ENCODE data around the gene SLIT3.

DNA sequence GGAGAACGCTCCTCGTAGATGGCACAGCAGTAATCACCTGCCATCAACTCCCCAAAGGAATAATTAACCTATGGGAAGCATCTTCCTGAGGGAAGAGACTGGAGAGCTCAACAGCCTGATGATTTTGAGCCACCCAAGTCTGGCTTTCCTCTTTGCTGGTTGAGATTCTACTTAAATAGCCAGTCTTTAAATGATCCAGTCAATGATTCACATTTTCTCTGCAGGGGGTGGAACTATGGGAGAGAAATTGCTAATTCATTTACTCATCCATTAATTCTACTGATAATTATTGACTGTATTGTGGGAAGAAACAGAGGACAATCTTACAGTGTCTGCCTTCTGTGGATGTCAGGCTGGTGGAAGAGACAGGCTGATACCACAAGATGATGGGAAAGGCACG lies 366.8 kb downstream of the SLIT3 start:
- TF ChIP-seq, protein P1, sequence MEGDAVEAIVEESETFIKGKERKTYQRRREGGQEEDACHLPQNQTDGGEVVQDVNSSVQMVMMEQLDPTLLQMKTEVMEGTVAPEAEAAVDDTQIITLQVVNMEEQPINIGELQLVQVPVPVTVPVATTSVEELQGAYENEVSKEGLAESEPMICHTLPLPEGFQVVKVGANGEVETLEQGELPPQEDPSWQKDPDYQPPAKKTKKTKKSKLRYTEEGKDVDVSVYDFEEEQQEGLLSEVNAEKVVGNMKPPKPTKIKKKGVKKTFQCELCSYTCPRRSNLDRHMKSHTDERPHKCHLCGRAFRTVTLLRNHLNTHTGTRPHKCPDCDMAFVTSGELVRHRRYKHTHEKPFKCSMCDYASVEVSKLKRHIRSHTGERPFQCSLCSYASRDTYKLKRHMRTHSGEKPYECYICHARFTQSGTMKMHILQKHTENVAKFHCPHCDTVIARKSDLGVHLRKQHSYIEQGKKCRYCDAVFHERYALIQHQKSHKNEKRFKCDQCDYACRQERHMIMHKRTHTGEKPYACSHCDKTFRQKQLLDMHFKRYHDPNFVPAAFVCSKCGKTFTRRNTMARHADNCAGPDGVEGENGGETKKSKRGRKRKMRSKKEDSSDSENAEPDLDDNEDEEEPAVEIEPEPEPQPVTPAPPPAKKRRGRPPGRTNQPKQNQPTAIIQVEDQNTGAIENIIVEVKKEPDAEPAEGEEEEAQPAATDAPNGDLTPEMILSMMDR (IDR thresholded peaks at IDR 0.05): no peak
- TF ChIP-seq POLR2A (IDR thresholded peaks at IDR 0.05): no peak
